GM12892 (cell line): ENCODE data around the gene AMOTL1.

Experiments used
- POLR2A ChIP-seq: IDR thresholded peaks from 2 replicates; pipeline ENCODE4 v1.6.1; 2011; ENCODE audit warnings: low read depth, low read length, control low read depth
- TAF1 ChIP-seq: IDR thresholded peaks from 2 replicates; pipeline ENCODE4 v1.6.1; 2011; ENCODE audit warnings: low read depth, mild to moderate bottlenecking, control low read depth, low read length, borderline replicate concordance

- TF ChIP-seq POLR2A = no peak
- no peak for TF ChIP-seq TAF1
Measured at GRCh38 chr11:94822080-94822479, 53.9 kb downstream of the AMOTL1 start.
